HG03460 (cell line): ENCODE data around the gene CFAP410.
"Not testable (repeated sequence)": the region's sequence is repeated elsewhere in the genome, so short reads cannot be mapped to it uniquely, and the experiment has no call there.

ENCODE experiments used
- ATAC-seq: cut with Tn5 transposase; IDR thresholded peaks from one replicate; pipeline ENCODE4 v1.9.1; 2021; ENCODE audit not compliant: unreplicated experiment

Gene CFAP410

GRCh38 chr21:44318489-44319285 is 20.5 kb downstream of the CFAP410 start:
- no peak for ATAC-seq

- no peak for ATAC-seq
Observed at GRCh38 chr21:44317871-44318270, 21.3 kb downstream of the CFAP410 start.

- ATAC-seq, result no peak
Observed at GRCh38 chr21:44317241-44317782, 21.9 kb downstream of the CFAP410 start.

GRCh38 chr21:44316277-44316900 is 22.8 kb downstream of the CFAP410 start:
- ATAC-seq, result no peak

- no peak for ATAC-seq
Observed at GRCh38 chr21:44315691-44316203, 23.4 kb downstream of the CFAP410 start.

GRCh38 chr21:44314561-44314960 is 24.6 kb downstream of the CFAP410 start:
- no peak for ATAC-seq

- no peak for ATAC-seq
Observed at GRCh38 chr21:44314128-44314527, 25.1 kb downstream of the CFAP410 start.

- ATAC-seq, result no peak
Observed at GRCh38 chr21:44313451-44313850, 25.7 kb downstream of the CFAP410 start.

GRCh38 chr21:44312716-44313115 is 26.5 kb downstream of the CFAP410 start:
- no peak for ATAC-seq

- ATAC-seq, result no peak
Observed at GRCh38 chr21:44312089-44312488, 27.1 kb downstream of the CFAP410 start.

GRCh38 chr21:44310628-44311507 is 28.3 kb downstream of the CFAP410 start:
- no peak for ATAC-seq

GRCh38 chr21:44306936-44307704 is 32.1 kb downstream of the CFAP410 start:
- ATAC-seq, result no peak

GRCh38 chr21:44305691-44306090 is 33.5 kb downstream of the CFAP410 start:
- no peak for ATAC-seq

GRCh38 chr21:44304877-44305293 is 34.3 kb downstream of the CFAP410 start:
- no peak for ATAC-seq

- ATAC-seq, result no peak
Observed at GRCh38 chr21:44304011-44304616, 35.1 kb downstream of the CFAP410 start.

- ATAC-seq, result no peak
Observed at GRCh38 chr21:44303490-44303981, 35.7 kb downstream of the CFAP410 start.

- ATAC-seq, result not testable (repeated sequence)
Observed at GRCh38 chr21:44302573-44303401, 36.4 kb downstream of the CFAP410 start.

- ATAC-seq, result no peak
Observed at GRCh38 chr21:44301961-44302406, 37.2 kb downstream of the CFAP410 start.

GRCh38 chr21:44301141-44301540 is 38.0 kb downstream of the CFAP410 start:
- no peak for ATAC-seq
